Peyer's patch (tissue), 4 donors: ENCODE results near the gene TMX2. TPM values are rescaled to one million over a fixed set of nuclear protein-coding genes. Genes with fewer than 3 reads are reported as not detected.

ENCODE experiments used
- DNase-seq, 3 donors: peaks; one replicate each; pipeline ENCODE4 v3.0.0-alpha.2; 2017 to 2019
- H3K27ac ChIP-seq, 4 donors: fragments of 200-600 bp; sonication (generic); one replicate each; pipeline ENCODE4 v1.5.1; 2016 to 2019
- H3K27me3 ChIP-seq, 2 donors: fragments of 200-600 bp; sonication (generic); one replicate each; pipeline ENCODE4 v1.5.1; 2019
- H3K36me3 ChIP-seq, 3 donors: fragments of 200-600 bp; sonication (generic); one replicate each; pipeline ENCODE4 v1.5.1; 2016 to 2019
- H3K4me1 ChIP-seq, 4 donors: fragments of 200-600 bp; sonication (generic); one replicate each; pipeline ENCODE4 v1.5.1; 2016 to 2019
- H3K4me3 ChIP-seq, 4 donors: fragments of 200-600 bp; sonication (generic); 1 replicate in 3 of 4; 2 replicates in 1 of 4; pipeline ENCODE4 v1.5.1; 2016 to 2019; ENCODE audit warnings: mild to moderate bottlenecking in 1 of 4
- H3K9me3 ChIP-seq, 4 donors: fragments of 200-600 bp; sonication (generic); one replicate each; pipeline ENCODE4 v1.5.1; 2016 to 2019; ENCODE audit warnings: mild to moderate bottlenecking in 1 of 4
- POLR2A ChIP-seq, 2 donors: fragments of 450-650 bp; IDR thresholded peaks; one replicate each; pipeline ENCODE4 v1.5.1; 2017; ENCODE audit warnings: antibody characterized with exemption in 2 of 2, mild to moderate bottlenecking in 2 of 2, moderate library complexity in 2 of 2
- total RNA-seq, 4 donors: library from RNA; depleted of rRNA; stranded (reverse); fragments of >200 nt; gene quantifications; one replicate each; pipeline ENCODE4 v1.1.0, GENCODE V29; 2016
- TF ChIP-seq, protein P1 (sequence below), 6 experiments: fragments of 450-650 bp in 4 of 6; fragments of 200-600 bp in 2 of 6; sonication (generic) in 1 of 6; IDR thresholded peaks; one replicate each; pipeline ENCODE4 v1.5.1; 2017 to 2019; ENCODE audit warnings: antibody characterized with exemption in 6 of 6, mild to moderate bottlenecking in 3 of 6, moderate library complexity in 1 of 6

Gene TMX2
- total RNA-seq, 4 donors from 2014 or later = 18.2 to 86.0 (median 74.9) TPM

DNA sequence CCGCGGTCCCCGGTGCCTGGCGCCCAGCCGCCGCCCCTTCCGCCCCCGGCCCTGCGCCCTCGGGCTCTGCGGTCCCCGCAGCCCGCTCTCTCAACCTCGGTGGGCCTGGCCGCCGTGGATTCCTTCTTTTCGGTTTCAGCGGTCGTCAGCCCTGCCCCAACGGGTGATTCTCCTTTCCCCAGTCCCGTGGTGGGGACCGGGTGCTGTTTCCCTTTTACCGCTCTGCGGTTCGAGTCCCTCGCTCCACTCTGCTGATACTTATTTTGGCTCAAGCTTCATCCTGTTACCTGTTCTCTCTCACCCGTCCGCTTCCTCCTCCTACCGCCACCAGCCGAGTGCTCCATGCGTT is 44.0 kb upstream of the TMX2 start:
- TF ChIP-seq, protein P1, sequence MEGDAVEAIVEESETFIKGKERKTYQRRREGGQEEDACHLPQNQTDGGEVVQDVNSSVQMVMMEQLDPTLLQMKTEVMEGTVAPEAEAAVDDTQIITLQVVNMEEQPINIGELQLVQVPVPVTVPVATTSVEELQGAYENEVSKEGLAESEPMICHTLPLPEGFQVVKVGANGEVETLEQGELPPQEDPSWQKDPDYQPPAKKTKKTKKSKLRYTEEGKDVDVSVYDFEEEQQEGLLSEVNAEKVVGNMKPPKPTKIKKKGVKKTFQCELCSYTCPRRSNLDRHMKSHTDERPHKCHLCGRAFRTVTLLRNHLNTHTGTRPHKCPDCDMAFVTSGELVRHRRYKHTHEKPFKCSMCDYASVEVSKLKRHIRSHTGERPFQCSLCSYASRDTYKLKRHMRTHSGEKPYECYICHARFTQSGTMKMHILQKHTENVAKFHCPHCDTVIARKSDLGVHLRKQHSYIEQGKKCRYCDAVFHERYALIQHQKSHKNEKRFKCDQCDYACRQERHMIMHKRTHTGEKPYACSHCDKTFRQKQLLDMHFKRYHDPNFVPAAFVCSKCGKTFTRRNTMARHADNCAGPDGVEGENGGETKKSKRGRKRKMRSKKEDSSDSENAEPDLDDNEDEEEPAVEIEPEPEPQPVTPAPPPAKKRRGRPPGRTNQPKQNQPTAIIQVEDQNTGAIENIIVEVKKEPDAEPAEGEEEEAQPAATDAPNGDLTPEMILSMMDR (IDR thresholded peaks at IDR 0.05) = no peak
- Histone ChIP-seq H3K27ac (peak overlapping the region; percentile 96 to 99 (median 98)), H3K36me3 (peaks cover 0 to 19% (median 0%) of the 10 kb centered on the region in 3 donors), H3K9me3 (no peaks in the 10 kb centered on the region), H3K4me1 (peaks cover 0 to 26% (median 10%) of the 10 kb centered on the region in 4 donors), H3K27me3 (no peaks in the 10 kb centered on the region), H3K4me3 (peak overlapping the region; percentile 79 to 97 (median 88))
- DNase-seq = peak in 2 of 3 donors; percentile 42 to 67

DNA sequence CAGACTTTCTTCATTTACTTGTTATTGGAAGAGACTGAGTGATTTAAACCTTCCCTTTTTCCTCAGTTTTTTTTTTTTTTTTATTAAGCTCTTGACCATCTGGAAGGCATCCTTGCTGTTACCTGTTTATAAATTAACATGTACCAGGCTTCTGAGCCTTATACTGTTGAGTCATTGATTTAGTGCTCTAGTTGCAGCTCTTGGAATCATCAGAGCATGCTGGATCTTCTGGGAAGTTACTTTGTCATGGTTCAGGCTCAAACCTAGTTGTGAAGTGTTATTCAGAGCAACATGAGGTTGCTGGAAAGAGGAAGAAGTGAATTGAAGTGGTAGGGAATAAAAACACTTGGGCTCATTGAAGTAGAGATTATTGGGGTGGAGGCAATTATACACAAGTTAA is 38.1 kb upstream of the TMX2 start:
- Histone ChIP-seq H3K36me3 (peaks cover 0 to 42% (median 0%) of the 10 kb centered on the region in 3 donors), H3K9me3 (no peaks in the 10 kb centered on the region), H3K4me3 (no peak overlapping the region), H3K27me3 (no peaks in the 10 kb centered on the region), H3K4me1 (peaks cover 0 to 17% (median 5%) of the 10 kb centered on the region in 4 donors), H3K27ac (no peak overlapping the region)
- DNase-seq = no peak
- TF ChIP-seq, protein P1 (IDR thresholded peaks at IDR 0.05) = no peak
- no peak for TF ChIP-seq POLR2A (IDR thresholded peaks at IDR 0.05)

- no peak overlapping the region for H3K27ac ChIP-seq
- H3K4me3 ChIP-seq = no peak overlapping the region
- peaks cover 0 to 42% (median 0%) of the 10 kb centered on the region in 3 donors for H3K36me3 ChIP-seq
Measured at GRCh38 chr11:57675176-57675941, 37.0 kb upstream of the TMX2 start.

GRCh38 chr11:57679396-57679795 is 33.0 kb upstream of the TMX2 start:
- Histone ChIP-seq H3K27me3 (no peaks in the 10 kb centered on the region), H3K4me1 (peaks cover 0 to 17% (median 0%) of the 10 kb centered on the region in 4 donors), H3K4me3 (no peak overlapping the region), H3K36me3 (peaks cover 0 to 39% (median 0%) of the 10 kb centered on the region in 3 donors), H3K27ac (no peak overlapping the region), H3K9me3 (no peaks in the 10 kb centered on the region)
- peak in 1 of 3 donors; percentile 56 for DNase-seq
- TF ChIP-seq, protein P1 (IDR thresholded peaks at IDR 0.05) = no peak
- no peak for TF ChIP-seq POLR2A (IDR thresholded peaks at IDR 0.05)

More at GRCh38 chr11:57675176-57675941, 37.0 kb upstream of the TMX2 start:
- Histone ChIP-seq H3K9me3 (no peaks in the 10 kb centered on the region), H3K4me1 (peaks cover 0 to 17% (median 0%) of the 10 kb centered on the region in 4 donors), H3K27me3 (no peaks in the 10 kb centered on the region)
- no peak for TF ChIP-seq POLR2A (IDR thresholded peaks at IDR 0.05)
- TF ChIP-seq, protein P1 (IDR thresholded peaks at IDR 0.05) = no peak
- no peak for DNase-seq

DNA sequence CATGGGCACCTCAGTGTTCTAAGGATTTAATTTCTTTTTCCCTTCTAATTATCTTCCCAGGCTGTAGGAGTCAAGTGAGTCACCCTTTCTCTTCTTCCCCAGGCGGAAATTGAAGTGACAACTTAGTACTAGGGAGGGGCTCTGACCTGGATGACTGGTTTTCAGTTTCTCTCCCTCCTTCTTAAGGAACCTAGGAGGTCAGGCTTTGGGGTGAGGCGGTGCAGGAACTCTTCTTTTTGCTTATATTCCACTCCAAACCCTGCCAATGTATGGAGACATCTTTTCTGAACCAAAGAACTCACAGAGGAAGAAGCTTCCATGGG is 31.9 kb upstream of the TMX2 start:
- Histone ChIP-seq H3K27me3 (no peaks in the 10 kb centered on the region), H3K9me3 (no peaks in the 10 kb centered on the region), H3K27ac (no peak overlapping the region), H3K4me3 (no peak overlapping the region), H3K4me1 (peaks cover 0 to 17% (median 0%) of the 10 kb centered on the region in 4 donors), H3K36me3 (peaks cover 0 to 40% (median 0%) of the 10 kb centered on the region in 3 donors)
- DNase-seq = no peak
- TF ChIP-seq POLR2A (IDR thresholded peaks at IDR 0.05) = no peak
- TF ChIP-seq, protein P1 (IDR thresholded peaks at IDR 0.05) = no peak
